ENCODE results near the gene ITGA8.
"Not testable (repeated sequence)": the region's sequence is repeated elsewhere in the genome, so short reads cannot be mapped to it uniquely, and the experiment has no call there.

The ITGA8 gene

DNA sequence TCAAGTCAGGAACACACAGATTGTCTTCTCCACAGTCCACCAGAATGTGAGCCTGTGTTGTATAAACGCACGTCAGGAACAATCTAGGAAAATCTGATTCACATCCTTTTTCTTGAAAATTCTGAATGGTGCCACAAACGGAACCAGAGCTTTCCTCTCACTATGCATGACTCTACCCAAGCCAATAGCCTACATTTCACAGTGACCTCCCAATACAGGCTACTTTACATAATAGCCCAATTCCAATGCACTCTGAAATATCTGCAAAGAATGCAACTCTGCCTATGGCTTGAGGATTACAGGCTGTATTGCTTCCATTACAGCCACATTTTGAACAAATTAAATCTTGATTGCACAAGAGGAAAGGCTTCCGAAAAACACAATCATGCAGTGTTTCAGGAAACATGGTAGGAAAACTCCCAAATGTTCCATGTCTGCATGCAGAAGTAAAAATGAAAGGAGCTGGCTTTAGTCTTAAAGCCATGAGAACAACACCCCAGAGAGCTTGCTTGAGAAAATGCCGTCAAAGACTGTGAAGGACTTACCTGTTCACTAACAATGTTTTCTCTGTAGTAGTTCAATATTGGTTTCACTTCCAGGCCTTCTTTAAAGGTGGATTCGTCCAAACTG lies 113.9 kb downstream of the ITGA8 start:
- no peak for DNase-seq

DNA sequence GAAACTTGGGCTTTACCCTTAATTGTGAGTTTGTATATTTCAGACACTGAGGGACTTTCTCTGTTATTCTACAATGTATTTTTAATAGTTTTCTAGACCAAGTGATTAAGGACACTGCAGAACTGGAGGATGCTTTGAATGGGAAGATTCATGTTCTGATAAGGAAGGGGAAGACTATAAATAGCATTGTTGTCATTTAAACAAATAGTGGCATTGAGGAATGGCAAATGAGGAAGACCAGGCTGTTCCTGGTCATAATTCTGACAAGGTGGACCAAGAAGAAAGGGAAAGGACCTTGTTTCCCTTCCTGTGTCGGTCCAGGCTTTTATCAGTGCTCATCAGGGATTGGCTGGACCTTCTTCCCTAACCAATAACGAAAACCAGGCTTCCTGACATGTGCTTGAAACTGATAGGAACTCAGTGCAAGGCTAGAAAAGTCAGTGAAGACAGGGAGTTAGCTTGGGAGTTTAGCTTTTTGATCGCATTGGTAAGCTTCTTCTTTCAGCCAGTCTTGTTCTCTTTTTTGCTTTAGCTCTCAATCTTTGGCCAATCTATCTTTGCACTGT lies 116.2 kb downstream of the ITGA8 start:
- no peak for DNase-seq

DNA sequence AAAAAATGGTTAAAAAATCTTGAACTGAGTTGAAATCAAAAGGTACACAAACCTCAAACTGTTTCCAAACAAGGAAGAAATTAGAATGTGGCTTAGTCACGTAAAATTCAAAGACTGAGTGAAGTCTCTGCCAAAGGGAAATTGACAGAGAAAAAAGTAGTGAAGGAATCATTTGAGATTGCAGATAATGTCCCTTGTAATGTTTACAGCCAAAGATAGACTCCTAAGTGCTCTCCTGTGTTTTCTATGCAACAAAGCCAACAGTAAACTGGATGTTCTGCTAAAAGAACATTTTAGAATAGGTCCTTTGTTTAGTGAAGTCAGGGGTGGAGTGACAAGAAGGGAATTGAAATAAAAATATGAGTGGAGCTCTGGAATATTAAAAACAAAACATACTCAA lies 117.9 kb downstream of the ITGA8 start:
- no peak for DNase-seq

DNA sequence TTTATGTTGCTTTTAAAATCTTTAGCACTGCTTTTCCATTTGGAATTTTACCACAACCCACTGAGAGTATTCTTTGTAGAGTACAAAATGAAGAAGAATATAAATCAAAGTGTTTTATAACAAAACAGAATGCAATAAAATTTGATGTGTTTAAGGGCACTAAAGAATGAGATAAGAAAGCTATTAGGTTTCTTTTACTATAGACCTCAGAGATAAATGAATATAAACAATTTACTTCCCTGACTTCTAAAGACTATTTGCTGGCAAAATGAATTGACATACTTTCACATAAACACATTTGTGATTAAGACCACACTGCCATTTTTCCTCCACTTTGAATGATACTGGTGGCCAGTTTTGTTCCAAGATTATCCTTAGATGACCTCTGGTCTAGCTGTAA lies 124.5 kb downstream of the ITGA8 start:
- no peak for DNase-seq

DNA sequence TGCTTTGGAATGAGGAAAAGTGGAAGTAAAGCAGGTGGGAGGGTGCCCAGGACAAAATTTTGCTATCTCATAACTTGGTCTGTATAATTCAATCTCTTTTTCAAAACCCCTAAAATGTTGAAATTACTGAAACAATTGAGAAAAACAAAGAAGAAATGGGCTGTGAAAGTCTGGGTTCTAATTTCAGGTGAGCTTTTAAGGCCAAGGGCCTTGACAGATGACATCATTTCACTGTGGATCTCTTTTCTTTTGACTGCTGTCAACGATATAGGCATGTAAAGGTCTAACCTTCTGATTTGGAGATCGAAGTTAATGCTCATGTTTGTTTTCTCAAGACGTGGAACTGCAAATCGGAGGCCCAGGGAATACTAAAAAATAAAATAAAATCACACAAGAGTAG lies 127.8 kb downstream of the ITGA8 start:
- no peak for DNase-seq

DNA sequence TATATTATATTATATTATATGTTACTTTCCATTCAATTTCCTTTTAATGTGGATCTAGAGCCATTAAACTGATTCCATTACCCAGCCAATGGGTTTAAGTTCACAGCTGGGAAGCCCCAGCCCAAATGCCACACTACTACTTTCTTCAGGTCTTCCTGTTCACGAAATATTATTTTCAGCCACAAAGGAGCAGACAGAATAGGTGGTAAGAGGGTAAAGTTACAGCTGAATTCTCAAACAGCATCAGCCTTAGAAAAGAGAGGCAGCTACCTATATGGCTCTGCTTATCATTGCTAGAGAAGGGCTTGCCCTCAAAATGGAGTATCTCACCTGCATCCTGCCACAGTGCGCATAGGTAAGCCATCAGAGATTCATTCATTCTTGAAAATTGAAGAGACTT lies 128.3 kb downstream of the ITGA8 start:
- DNase-seq, result no peak

DNA sequence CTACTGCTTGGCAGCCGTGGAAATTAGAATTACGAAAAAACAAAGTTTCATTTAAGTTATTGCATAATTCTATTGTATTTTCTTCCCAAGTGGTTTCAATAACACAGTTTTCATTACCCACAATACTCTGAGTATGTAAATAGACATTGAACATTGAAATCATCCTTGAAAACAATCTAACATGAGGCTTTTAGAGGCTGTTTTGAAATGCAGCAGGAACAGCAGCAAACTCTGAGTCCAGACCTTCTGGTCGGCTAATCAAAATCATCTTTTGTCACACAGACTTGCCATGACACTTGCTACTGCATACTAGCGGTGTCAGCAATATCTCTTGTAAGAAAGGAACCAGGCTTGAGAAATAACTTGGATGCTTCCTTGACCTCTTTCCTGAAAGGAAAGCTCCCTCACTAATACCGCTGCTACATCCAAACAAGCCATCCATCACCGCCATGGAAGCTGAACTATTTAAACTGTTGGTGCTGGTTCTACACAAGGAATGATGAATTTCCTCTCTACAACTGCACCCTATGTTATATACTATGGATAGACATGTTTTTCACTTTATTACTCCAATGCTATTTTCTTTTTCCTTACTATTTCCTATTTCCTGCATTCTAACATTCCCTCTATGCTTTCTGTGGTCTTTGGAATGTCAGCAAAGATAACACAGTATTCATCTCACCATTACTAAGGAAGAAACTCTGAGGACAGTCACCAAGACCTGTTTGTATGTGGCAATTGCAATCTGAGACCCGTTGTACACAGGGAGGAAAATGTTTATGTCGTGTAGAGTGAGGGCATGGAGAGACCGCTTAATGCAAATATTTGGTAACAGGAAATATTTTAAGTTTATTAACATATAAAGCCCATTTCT lies 130.8 kb downstream of the ITGA8 start:
- no peak for DNase-seq

DNA sequence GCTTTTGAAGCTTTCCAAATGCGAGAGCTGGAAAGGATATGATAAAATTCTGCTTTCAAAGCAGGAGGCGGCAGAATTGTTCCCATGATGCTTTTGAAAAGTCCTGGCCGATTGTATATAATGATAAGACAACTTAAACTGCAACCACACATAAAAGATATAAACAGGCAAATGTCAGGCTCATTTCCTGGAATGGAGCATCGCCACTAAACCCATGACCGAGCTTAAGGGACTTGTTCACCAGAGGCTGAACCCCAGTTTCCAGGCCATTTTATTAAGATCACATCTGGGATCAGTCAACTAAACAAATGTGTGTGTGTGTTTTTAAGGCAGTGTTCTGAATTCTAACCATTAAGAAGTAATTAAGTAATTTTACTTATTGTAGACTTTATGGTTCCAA lies 131.6 kb downstream of the ITGA8 start:
- no peak for DNase-seq

DNA sequence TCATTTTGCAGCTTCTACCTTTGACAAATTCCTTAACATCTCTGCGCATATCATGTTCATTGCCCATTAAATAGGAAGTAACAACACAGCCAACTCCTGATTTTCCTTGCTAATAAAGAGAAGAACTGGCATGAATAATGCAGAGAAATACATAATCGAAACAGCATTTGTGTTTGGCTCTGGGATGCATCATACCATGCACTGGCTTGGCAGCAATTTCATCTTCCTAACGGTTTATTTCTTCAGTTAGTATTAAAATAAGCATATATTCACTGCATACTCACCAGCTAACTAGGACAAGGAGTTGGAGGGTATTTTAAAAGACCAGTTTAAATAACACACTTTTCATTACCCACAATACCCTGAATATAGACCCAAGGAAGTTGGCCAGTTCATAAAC lies 132.5 kb downstream of the ITGA8 start:
- no peak for DNase-seq

DNA sequence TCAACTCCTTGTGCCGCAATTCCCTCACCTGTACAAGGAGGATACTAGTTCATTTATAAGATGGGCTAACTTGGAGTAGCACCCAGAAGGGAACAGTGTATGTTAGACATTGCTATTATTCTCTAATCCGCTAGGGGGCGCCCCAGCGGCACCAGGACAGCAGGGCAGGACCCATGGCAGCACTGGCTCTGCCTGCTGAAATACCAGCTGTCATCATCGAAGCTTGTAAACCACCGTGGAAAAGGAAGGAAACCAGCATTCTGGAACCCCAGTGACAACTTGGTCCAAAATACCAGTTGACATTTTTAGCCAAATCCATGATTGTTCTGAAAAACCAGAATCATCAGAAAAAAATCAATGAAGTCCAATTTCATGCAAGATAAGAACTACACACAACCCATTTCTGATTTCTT lies 134.4 kb downstream of the ITGA8 start:
- no peak for DNase-seq

DNA sequence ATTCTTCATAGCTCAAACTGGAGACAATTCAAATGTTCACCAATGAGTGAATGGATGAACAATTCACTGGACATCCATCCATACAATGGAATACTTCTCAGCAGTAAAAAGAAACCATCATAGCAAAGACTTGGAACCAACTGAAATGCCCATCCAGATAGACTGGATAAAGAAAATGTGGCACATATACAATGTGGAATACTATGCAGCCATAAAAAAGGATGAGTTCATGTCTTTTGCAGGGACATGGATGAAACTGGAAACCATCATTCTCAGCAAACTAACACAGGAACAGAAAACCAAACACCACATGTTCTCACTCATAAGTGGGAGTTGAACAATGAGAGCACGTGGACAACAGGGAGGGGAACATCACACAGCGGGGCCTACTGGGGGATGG lies 136.8 kb downstream of the ITGA8 start:
- DNase-seq, result not testable (repeated sequence)

DNA sequence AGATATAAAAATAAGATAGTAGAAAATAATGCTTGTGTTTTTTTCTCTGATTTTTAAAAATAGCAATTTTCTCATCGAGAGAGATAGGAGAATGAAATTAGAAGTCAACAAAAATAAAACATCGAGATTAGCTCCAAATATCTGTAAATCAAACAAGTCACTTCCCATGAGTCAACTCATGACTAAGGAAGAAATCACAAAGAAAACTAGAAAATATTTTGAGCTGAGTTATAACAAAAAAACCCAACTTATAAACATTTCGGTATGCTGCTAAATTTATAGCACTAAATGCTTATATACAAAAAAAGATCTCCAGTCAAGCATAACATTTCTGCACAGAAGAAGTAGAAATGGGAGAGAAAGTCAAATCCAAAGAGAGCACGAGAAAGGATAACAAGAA lies 140.1 kb downstream of the ITGA8 start:
- DNase-seq, result no peak

DNA sequence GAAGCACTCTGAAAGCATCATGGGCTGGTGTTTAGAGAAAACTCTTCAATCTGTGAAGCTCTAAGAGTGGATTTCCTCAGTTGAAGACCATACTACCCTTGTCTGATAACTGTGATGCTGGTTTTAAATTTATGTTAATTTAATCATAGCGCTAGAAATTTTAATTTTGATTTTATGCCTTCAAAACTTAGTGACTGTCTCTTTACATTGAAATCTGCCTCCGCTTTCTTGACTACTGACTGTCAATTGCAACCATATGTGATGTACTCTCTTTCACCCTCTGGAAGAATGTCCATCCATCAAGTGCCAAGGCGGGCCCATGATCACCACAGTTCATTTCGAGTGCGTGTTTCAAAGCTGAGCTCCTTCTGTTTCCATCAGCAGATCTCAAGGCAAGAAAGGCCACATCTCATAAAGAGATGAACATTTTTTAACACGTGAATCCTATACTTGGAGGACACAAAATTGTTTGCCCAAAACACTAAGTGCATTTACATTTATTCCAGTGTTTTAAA lies 147.1 kb downstream of the ITGA8 start:
- no peak for DNase-seq

DNA sequence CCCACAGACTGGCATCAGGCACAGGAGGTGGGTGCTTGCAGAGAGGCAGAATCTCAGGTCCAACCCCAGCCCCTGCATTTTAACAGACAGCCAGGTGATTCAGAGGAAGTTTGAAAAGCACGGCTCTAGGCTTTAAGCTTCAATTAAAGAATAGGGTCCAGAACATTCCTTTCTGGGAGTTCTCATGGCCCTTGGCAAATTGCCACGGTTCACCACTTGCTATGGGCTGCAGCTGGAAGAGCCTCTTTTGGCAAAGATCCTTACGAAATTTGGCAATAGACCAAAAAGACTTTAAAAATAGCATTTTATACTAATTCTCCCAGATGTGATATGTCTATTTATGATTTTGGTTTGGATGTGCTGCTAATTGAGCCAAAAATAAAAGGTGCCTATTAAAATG lies 148.1 kb downstream of the ITGA8 start:
- no peak for DNase-seq

DNA sequence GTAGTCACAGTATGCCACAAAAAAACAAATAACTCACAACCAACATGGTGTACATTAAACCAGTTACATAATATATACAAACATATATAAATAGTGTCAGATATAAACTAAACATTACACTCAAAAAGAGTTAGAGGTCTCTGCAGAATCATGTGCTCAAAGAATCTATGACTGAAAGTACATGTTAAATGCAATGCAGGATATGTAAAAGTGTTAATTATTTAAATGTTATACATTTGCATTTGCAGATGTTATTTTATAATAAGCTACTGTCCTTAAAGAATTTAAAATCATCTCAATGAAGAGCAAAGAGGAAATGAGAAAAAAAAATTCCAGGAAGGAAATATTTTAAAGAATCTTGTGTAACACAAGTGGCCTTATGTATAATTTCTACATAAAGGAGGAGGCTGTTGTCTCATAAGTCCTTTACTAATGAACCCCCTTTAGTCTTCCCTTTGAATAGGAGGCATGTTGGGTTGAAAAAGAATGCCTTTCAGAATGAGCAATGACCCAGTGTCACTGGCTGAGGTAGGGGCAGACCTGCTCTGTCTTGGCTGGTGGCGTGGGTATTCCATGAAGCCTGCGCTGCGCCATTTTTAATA lies 148.9 kb downstream of the ITGA8 start:
- DNase-seq, result no peak

DNA sequence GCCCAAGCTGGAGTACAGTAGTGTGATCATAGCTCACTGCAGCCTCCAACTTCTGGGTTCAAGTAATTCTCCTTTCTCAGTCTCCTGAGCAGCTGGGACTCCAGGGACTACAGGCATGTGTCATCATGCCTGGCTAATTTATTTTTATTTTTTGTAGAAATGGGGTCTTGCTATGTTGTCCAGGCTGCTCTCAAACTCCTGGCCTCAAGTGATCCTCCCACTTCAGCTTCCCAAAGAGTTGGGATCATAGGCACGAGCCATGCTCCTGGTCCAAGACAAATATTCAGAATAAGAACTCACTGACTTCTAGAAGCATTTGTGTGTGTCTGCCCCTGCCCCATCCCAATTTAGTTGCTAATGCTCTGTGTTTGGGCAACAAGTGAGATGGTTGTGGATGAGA lies 151.8 kb downstream of the ITGA8 start:
- DNase-seq, result no peak

DNA sequence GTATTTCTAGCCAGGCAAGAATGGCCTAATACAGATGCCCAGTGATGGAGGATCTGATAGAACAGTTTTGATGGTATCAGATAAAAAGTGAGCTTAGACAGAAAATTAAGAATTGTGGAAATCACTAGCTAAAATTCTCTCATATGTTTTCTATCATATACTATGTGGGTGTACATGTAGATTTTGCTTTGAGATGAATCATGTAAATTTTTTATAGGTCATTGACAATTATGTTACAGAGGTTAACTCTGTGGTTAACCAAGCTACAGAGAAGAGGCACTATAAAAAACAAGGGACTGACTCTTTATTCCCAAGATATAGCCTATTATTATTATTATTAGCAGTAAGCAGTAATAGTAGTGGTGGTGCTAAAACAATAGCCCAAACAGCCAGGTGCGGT lies 156.5 kb downstream of the ITGA8 start:
- no peak for DNase-seq

DNA sequence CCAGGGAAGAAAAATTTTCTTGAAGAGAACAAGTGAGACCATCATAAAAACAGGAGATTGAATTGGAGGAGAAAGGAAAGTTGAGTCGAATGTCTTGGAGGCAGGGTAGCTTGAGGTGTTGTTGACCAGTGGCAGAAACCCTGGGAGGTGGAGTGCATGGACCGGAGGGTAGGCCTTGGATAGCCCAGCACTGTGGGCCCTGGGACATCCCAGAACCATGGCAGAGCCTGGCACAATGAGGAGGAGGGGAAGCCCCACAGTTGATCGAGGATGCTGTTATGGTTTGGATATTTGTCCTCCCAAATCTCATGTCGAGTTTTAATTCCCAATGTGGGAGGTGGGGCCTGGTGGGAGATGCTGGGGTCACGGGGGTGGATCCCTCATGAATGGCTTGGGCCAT lies 157.1 kb downstream of the ITGA8 start:
- DNase-seq, result no peak

DNA sequence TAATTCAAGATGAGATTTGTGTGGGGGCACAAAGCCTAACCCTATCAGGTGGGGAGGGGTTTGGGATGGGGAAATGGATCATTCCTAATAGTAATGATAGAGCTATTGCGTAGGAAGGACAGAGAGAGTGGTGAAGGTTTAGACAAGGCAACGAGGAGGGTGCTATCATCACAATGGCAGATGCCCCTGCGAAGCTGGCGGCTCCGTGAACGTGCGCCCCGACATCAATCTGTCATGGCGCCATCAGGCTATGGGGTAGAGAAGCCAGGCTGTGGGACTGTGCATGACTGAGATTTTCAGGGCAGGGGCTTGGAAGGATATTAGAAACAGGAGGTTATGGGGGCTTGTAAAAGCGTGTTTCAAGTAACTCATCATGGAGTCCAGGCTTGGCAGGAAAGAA lies 157.6 kb downstream of the ITGA8 start:
- no peak for DNase-seq

DNA sequence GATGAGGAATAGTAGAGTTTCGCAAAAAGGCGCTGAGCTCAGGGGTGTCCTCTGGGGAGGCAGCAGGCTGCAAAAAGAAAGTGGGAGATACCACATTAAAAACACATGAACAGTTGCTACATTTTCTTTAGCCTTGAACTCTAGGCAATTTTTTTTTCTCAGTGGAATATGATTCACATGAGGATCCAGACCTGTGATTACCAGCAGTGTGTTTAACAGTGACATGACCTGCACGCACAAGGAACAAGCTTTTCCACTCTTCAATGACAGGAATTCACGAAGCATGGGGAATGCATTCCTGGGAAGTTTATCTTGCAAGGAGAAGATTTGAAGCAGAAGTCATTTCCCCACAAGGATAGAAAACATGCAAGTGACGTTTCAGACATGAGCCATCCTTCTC lies 161.6 kb downstream of the ITGA8 start:
- DNase-seq, result no peak

DNA sequence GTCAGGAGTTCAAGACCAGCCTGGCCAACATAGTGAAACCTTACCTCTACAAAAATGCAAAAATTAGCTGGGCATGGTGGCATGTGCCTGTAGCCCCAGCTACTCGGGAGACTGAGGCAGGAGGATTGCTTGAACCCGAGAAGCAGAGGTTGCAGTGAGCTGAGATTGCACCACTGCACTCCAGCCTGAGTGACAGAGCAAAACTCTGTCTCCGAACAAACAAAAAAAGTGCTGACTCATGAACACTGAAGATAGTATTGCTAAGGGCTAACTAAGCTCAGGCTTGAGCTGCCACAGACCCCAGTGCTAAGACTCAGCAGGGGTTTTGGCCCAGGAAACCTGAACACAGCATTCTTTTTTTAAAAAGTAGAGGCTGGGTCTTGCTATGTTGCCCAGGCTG lies 162.6 kb downstream of the ITGA8 start:
- DNase-seq, result not testable (repeated sequence)

DNA sequence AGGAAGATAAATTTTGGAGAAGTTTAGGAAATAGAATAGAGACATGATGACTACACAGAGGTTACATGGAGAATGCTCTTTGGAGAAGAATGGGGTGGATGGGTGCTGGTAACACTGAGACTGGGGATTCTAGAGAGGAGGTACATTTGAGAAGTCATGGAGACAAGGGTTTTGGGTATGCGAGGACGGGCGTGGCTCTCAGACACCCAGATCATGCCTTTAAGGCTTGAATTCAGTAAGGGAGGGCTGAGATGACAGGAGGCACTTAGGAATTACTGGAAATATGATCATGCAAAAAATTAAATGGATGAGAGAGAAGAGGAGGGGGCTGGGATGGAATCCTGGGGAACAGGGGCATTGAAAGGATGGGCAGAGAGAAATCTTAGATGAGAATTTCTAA lies 168.8 kb downstream of the ITGA8 start:
- DNase-seq, result no peak

DNA sequence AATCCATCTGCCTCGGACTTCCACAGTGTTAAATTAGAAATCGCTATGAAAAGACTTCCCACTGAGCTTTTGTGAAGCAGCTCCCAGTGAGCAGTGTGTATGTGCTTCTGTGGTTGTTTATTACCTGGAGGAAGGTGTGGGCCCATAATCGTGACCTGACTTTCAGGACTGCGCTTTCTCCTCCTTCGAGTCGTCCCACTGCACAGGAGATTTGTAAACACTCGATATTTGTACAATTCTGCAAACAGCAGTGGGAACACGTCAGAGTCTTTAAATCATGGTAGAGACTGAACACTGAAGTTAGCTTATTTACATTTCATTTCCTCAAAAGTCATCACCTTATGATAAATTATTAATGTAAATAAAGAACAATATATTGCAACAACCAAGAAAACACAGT lies 171.4 kb downstream of the ITGA8 start:
- no peak for DNase-seq

DNA sequence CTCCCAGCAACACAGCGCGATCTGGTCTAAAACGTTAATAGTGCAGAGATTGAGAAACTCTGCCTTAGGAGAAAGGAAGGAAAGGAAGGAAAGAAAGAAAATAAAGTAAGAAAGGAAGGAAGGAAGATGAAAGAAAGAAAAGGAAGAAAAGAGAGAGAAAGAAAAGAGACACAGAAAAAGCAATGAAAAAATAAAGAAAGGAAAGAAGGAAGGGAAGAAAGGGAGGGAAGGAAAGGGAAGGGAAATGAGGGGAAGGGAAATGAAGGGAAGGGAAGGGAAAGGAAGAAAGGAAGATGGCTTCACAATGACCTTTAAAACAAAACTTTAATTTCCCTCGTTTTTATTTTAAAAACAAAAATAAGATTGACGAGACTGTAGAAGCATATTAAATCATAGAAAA lies 173.1 kb downstream of the ITGA8 start:
- DNase-seq, result no peak
